DND-41 (cell line): ENCODE data around the gene TSHR.

Source experiments
- ATAC-seq: fragments of 200-7000 bp; cut with Tn5 transposase; 3 replicates; pipeline ENCODE4 v1.9.1; 2021; ENCODE audit warnings: low read depth; ENCODE audit not compliant: insufficient read depth
- DNase-seq: peaks from one replicate; pipeline ENCODE4 v3.0.0-alpha.2; 2020
- H2AFZ ChIP-seq: 2 replicates; pipeline ENCODE4 v1.6.0; 2012; ENCODE audit warnings: low read depth, low read length
- H3K27ac ChIP-seq: 2 replicates; pipeline ENCODE4 v1.5.1; 2012; ENCODE audit warnings: low read length, inconsistent platforms
- H3K27me3 ChIP-seq: fragments of 200-600 bp; sonication (generic); 2 replicates; pipeline ENCODE4 v1.6.0; 2012; ENCODE audit warnings: low read length, mild to moderate bottlenecking, inconsistent platforms; ENCODE audit not compliant: insufficient read depth, poor library complexity
- H3K36me3 ChIP-seq: 2 replicates; pipeline ENCODE4 v1.5.1; 2012; ENCODE audit warnings: low read length, inconsistent platforms; ENCODE audit not compliant: insufficient read depth
- H3K4me1 ChIP-seq: 2 replicates; pipeline ENCODE4 v1.5.1; 2012; ENCODE audit warnings: mild to moderate bottlenecking, low read length; ENCODE audit not compliant: insufficient read depth
- H3K4me2 ChIP-seq: 2 replicates; pipeline ENCODE4 v1.6.0; 2012; ENCODE audit warnings: mild to moderate bottlenecking, moderate library complexity, low read length, inconsistent platforms; ENCODE audit not compliant: insufficient read depth
- H3K4me3 ChIP-seq, 2 experiments: fragments of 200-600 bp in 1 of 2; shearing (Covaris generic) in 1 of 2; 2 replicates each; pipeline ENCODE4 v1.5.1; 2012 to 2016; ENCODE audit warnings: inconsistent platforms in 2 of 2, low read length in 2 of 2, mild to moderate bottlenecking in 2 of 2, low read depth in 1 of 2, moderate library complexity in 1 of 2
- H3K79me2 ChIP-seq: 2 replicates; pipeline ENCODE4 v1.6.0; 2012; ENCODE audit warnings: low read length, inconsistent platforms; ENCODE audit not compliant: insufficient read depth
- H3K9ac ChIP-seq: 2 replicates; pipeline ENCODE4 v1.6.0; 2012; ENCODE audit warnings: low read depth, mild to moderate bottlenecking, inconsistent platforms, low read length, moderate library complexity
- H3K9me3 ChIP-seq: 2 replicates; pipeline ENCODE4 v1.5.1; 2012; ENCODE audit warnings: low read length, moderate library complexity, mild to moderate bottlenecking, inconsistent platforms; ENCODE audit not compliant: insufficient read depth, severe bottlenecking
- H4K20me1 ChIP-seq: 2 replicates; pipeline ENCODE4 v1.6.0; 2012; ENCODE audit warnings: low read length; ENCODE audit not compliant: insufficient read depth
- CTCF ChIP-seq: IDR thresholded peaks from 2 replicates; pipeline ENCODE4 v1.5.1; 2012; ENCODE audit warnings: borderline replicate concordance, low read length, moderate library complexity, mild to moderate bottlenecking; ENCODE audit not compliant: poor library complexity, severe bottlenecking; ENCODE audit errors: extremely low read depth
- EZH2 ChIP-seq: IDR thresholded peaks from 3 replicates; pipeline ENCODE4 v1.6.1; 2012; ENCODE audit warnings: borderline replicate concordance, low read depth, mild to moderate bottlenecking, moderate library complexity, low read length, inconsistent platforms; ENCODE audit not compliant: severe bottlenecking

TSHR gene

GRCh38 chr14:81103443-81103842 is 148.0 kb downstream of the TSHR start:
- no peak overlapping the region for H3K4me2 ChIP-seq
- H3K27me3 ChIP-seq, result no peaks in the 10 kb centered on the region
- no peaks in the 10 kb centered on the region for H3K79me2 ChIP-seq
- H3K36me3 ChIP-seq, result peaks cover 62% of the 10 kb centered on the region; the same call in 1 of the 2 replicates
- no peak overlapping the region for H3K9ac ChIP-seq
- H4K20me1 ChIP-seq, result no peaks in the 10 kb centered on the region
- ATAC-seq (no peak), DNase-seq (no peak)
- H3K4me1 ChIP-seq, result no peaks in the 10 kb centered on the region
- no peaks in the 10 kb centered on the region for H3K9me3 ChIP-seq
- H2AFZ ChIP-seq, result no peak overlapping the region
- H3K27ac ChIP-seq, result no peak overlapping the region
- no peak for TF ChIP-seq CTCF
- TF ChIP-seq EZH2, result no peak
- H3K4me3 ChIP-seq, result no peak overlapping the region

- DNase-seq, result no peak
- H3K27ac ChIP-seq, result no peak overlapping the region
- no peak overlapping the region for H2AFZ ChIP-seq
- no peak overlapping the region for H3K4me3 ChIP-seq
- no peak for ATAC-seq
- no peak overlapping the region for H3K9ac ChIP-seq
- H3K4me2 ChIP-seq, result no peak overlapping the region
- TF ChIP-seq EZH2 (no peak), CTCF (no peak)
- H3K79me2 ChIP-seq, result no peaks in the 10 kb centered on the region
- H3K27me3 ChIP-seq, result no peaks in the 10 kb centered on the region
- H3K36me3 ChIP-seq, result peaks cover 54% of the 10 kb centered on the region; the same call in 1 of the 2 replicates
- H3K4me1 ChIP-seq, result no peaks in the 10 kb centered on the region
- no peaks in the 10 kb centered on the region for H3K9me3 ChIP-seq
- H4K20me1 ChIP-seq, result no peaks in the 10 kb centered on the region
Observed at GRCh38 chr14:81105378-81105777, 150.0 kb downstream of the TSHR start.

- no peak overlapping the region for H3K27ac ChIP-seq
- no peak overlapping the region for H2AFZ ChIP-seq
- no peaks in the 10 kb centered on the region for H3K27me3 ChIP-seq
- no peak overlapping the region for H3K4me2 ChIP-seq
- H3K36me3 ChIP-seq, result peaks cover 51% of the 10 kb centered on the region; the same call in 1 of the 2 replicates
- H3K4me3 ChIP-seq, result no peak overlapping the region
- ATAC-seq (no peak), DNase-seq (no peak)
- no peaks in the 10 kb centered on the region for H3K9me3 ChIP-seq
- no peak for TF ChIP-seq CTCF
- no peak for TF ChIP-seq EZH2
- H4K20me1 ChIP-seq, result no peaks in the 10 kb centered on the region
- no peak overlapping the region for H3K9ac ChIP-seq
- H3K4me1 ChIP-seq, result no peaks in the 10 kb centered on the region
- no peaks in the 10 kb centered on the region for H3K79me2 ChIP-seq
Observed at GRCh38 chr14:81105961-81106360, 150.5 kb downstream of the TSHR start.

- Histone ChIP-seq H3K9me3 (peaks cover 3% of the 10 kb centered on the region), H3K27ac (no peak overlapping the region), H2AFZ (no peak overlapping the region), H3K9ac (no peak overlapping the region), H3K4me3 (no peak overlapping the region), H3K27me3 (no peaks in the 10 kb centered on the region), H3K4me1 (no peaks in the 10 kb centered on the region), H4K20me1 (no peaks in the 10 kb centered on the region), H3K79me2 (no peaks in the 10 kb centered on the region), H3K36me3 (peaks cover 42% of the 10 kb centered on the region; the same call in 1 of the 2 replicates), H3K4me2 (no peak overlapping the region)
- no peak for TF ChIP-seq CTCF
- no peak for TF ChIP-seq EZH2
- ATAC-seq (no peak), DNase-seq (no peak)
Observed at GRCh38 chr14:81110186-81110585, 154.8 kb downstream of the TSHR start.
